Sigmoid colon (tissue), 4 donors: ENCODE results near the gene PIGH.

Source experiments
- EP300 ChIP-seq, 4 donors: sonication (generic); formaldehyde crosslinking; IDR thresholded peaks; one replicate each; pipeline ENCODE4 v1.6.1; 2017; ENCODE audit warnings: antibody characterized with exemption in 4 of 4
- POLR2A ChIP-seq, 2 donors: fragments of 450-650 bp; IDR thresholded peaks; one replicate each; pipeline ENCODE4 v1.6.1; 2016; ENCODE audit warnings: antibody characterized with exemption in 2 of 2, mild to moderate bottlenecking in 2 of 2, moderate library complexity in 2 of 2
- POLR2AphosphoS5 ChIP-seq, 4 donors: sonication (generic); formaldehyde crosslinking; IDR thresholded peaks; one replicate each; pipeline ENCODE4 v1.6.1; 2017; ENCODE audit warnings: antibody characterized with exemption in 4 of 4
- TF ChIP-seq, protein P1 (sequence below), 4 experiments: fragments of 450-650 bp in 3 of 4; fragments of 200-600 bp in 1 of 4; IDR thresholded peaks; one replicate each; pipeline ENCODE4 v1.5.1; 2016 to 2019; ENCODE audit warnings: antibody characterized with exemption in 4 of 4, mild to moderate bottlenecking in 3 of 4, moderate library complexity in 2 of 4

DNA sequence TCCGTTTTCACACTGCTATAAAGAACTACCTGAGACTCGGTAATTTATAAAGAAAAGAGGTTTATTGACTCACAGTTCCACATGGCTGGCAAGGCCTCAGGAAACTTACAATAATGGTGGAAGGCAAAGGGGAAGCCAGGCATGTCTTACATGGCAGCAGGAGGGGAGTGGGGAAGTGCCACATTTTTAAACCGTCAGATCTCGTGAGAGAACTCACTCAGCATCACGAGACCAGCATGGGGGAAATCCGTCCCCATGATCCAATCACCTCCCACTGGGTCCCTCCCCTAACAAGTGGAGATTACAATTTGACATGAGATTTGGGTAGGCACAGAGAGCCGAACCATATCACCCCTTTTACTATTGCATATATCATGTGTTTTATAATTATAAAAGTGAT, 2.0 kb upstream of the PIGH start:
- TF ChIP-seq, protein P1, sequence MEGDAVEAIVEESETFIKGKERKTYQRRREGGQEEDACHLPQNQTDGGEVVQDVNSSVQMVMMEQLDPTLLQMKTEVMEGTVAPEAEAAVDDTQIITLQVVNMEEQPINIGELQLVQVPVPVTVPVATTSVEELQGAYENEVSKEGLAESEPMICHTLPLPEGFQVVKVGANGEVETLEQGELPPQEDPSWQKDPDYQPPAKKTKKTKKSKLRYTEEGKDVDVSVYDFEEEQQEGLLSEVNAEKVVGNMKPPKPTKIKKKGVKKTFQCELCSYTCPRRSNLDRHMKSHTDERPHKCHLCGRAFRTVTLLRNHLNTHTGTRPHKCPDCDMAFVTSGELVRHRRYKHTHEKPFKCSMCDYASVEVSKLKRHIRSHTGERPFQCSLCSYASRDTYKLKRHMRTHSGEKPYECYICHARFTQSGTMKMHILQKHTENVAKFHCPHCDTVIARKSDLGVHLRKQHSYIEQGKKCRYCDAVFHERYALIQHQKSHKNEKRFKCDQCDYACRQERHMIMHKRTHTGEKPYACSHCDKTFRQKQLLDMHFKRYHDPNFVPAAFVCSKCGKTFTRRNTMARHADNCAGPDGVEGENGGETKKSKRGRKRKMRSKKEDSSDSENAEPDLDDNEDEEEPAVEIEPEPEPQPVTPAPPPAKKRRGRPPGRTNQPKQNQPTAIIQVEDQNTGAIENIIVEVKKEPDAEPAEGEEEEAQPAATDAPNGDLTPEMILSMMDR (IDR thresholded peaks at IDR 0.05), result no peak
- TF ChIP-seq EP300 (IDR thresholded peaks at IDR 0.05), result no peak
- TF ChIP-seq POLR2A (IDR thresholded peaks at IDR 0.05), result no peak
- no peak for TF ChIP-seq POLR2AphosphoS5 (IDR thresholded peaks at IDR 0.05)
